IPS-15b (cell line): ENCODE data around the gene ZNF155.

Experiments used
- H3K27me3 ChIP-seq: one replicate; pipeline ENCODE4 v1.6.1; 2013; ENCODE audit warnings: low read length; ENCODE audit not compliant: control insufficient read depth, insufficient read depth
- H3K36me3 ChIP-seq: one replicate; pipeline ENCODE4 v1.6.1; 2013; ENCODE audit warnings: low read length; ENCODE audit not compliant: control insufficient read depth, insufficient read depth
- H3K4me1 ChIP-seq: one replicate; pipeline ENCODE4 v1.6.1; 2013; ENCODE audit warnings: mild to moderate bottlenecking, low read length; ENCODE audit not compliant: control insufficient read depth, insufficient read depth
- H3K4me3 ChIP-seq: one replicate; pipeline ENCODE4 v1.5.1; 2013; ENCODE audit warnings: low read depth, low read length
- H3K9ac ChIP-seq: one replicate; pipeline ENCODE4 v1.6.1; 2013; ENCODE audit warnings: low read depth, mild to moderate bottlenecking, low read length
- H3K9me3 ChIP-seq: one replicate; pipeline ENCODE4 v1.6.1; 2013; ENCODE audit warnings: mild to moderate bottlenecking, low read length; ENCODE audit not compliant: control insufficient read depth, insufficient read depth

Gene ZNF155

GRCh38 chr19:44010468-44010867 lies 26.5 kb downstream of the ZNF155 start:
- H3K27me3 ChIP-seq = no peaks in the 10 kb centered on the region
- no peak overlapping the region for H3K4me3 ChIP-seq
- H3K4me1 ChIP-seq = no peaks in the 10 kb centered on the region
- peaks cover 30% of the 10 kb centered on the region for H3K36me3 ChIP-seq
- peaks cover 2% of the 10 kb centered on the region for H3K9me3 ChIP-seq
- H3K9ac ChIP-seq = no peak overlapping the region

- peaks cover 3% of the 10 kb centered on the region for H3K27me3 ChIP-seq
- H3K36me3 ChIP-seq = no peaks in the 10 kb centered on the region
- H3K9ac ChIP-seq = no peak overlapping the region
- H3K4me1 ChIP-seq = no peaks in the 10 kb centered on the region
- H3K4me3 ChIP-seq = no peak overlapping the region
- H3K9me3 ChIP-seq = no peaks in the 10 kb centered on the region
Measured at GRCh38 chr19:44019498-44019897, 35.5 kb downstream of the ZNF155 start.

DNA sequence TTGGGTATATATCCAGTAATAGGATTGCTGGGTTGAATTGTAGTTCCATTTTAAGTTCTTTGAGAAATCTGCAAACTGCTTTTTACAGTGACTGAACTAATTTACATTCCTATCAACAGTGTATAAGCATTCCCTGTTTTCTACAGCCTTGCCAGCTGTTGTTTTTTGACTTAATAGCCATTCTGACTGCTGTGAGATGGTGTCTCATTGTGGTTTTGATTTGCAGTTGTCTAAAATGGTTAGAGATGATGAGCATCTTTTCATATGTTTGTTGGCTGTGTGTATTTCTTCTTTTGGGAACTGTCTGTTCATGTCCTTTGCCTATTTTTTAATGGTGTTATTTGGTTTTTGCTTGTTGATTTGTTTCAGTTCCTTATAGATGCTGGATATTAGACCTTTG lies 37.2 kb downstream of the ZNF155 start:
- Histone ChIP-seq H3K4me3 (no peak overlapping the region), H3K9ac (no peak overlapping the region), H3K27me3 (peaks cover 3% of the 10 kb centered on the region), H3K4me1 (peaks cover 3% of the 10 kb centered on the region), H3K9me3 (no peaks in the 10 kb centered on the region), H3K36me3 (no peaks in the 10 kb centered on the region)

- no peaks in the 10 kb centered on the region for H3K9me3 ChIP-seq
- H3K4me3 ChIP-seq = peak overlapping the region; percentile 98
- peaks cover 3% of the 10 kb centered on the region for H3K4me1 ChIP-seq
- peak overlapping the region; percentile 67 for H3K9ac ChIP-seq
- H3K27me3 ChIP-seq = peaks cover under 1% of the 10 kb centered on the region
- H3K36me3 ChIP-seq = no peaks in the 10 kb centered on the region
Measured at GRCh38 chr19:44024900-44025216, 40.9 kb downstream of the ZNF155 start.

GRCh38 chr19:44025217-44025936 lies 41.4 kb downstream of the ZNF155 start, which contains the start of gene ZNF222:
ZNF222 (plus strand) TSS chr19:44025379; CDS start chr19:44025437, 58 bp downstream.
- H3K27me3 ChIP-seq = no peaks in the 10 kb centered on the region
- H3K4me3 ChIP-seq = peak within 1 kb of the TSS; percentile 98
- H3K9ac ChIP-seq = peak within 1 kb of the TSS; percentile 67
- no peaks in the 10 kb centered on the region for H3K36me3 ChIP-seq
- H3K9me3 ChIP-seq = no peaks in the 10 kb centered on the region
- peaks cover 3% of the 10 kb centered on the region for H3K4me1 ChIP-seq

- Histone ChIP-seq H3K9me3 (no peaks in the 10 kb centered on the region), H3K27me3 (no peaks in the 10 kb centered on the region), H3K9ac (no peak overlapping the region), H3K4me1 (peaks cover 3% of the 10 kb centered on the region), H3K4me3 (no peak overlapping the region), H3K36me3 (peaks cover 2% of the 10 kb centered on the region)
Measured at GRCh38 chr19:44026622-44027021, 42.6 kb downstream of the ZNF155 start.

DNA sequence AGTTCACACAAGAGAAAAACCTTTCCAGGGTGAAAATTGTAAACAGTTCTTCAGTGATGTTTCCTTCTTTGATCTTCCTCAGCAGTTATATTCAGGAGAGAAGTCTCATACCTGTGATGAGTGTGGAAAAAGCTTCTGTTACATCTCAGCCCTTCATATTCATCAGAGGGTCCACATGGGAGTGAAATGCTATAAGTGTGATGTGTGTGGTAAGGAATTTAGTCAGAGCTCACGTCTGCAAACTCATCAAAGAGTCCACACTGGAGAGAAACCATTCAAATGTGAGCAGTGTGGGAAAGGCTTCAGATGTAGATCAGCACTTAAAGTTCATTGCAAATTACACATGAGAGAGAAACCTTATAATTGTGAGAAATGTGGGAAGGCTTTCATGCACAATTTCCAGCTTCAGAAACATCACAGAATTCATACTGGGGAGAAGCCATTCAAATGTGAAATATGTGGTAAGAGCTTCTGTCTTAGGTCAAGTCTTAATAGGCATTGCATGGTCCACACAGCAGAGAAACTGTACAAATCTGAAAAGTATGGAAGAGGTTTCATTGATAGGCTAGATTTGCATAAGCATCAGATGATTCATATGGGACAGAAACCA lies 48.1 kb downstream of the ZNF155 start:
- Histone ChIP-seq H3K36me3 (peaks cover 9% of the 10 kb centered on the region), H3K9me3 (peaks cover 6% of the 10 kb centered on the region), H3K27me3 (no peaks in the 10 kb centered on the region), H3K4me1 (no peaks in the 10 kb centered on the region), H3K9ac (no peak overlapping the region), H3K4me3 (no peak overlapping the region)

DNA sequence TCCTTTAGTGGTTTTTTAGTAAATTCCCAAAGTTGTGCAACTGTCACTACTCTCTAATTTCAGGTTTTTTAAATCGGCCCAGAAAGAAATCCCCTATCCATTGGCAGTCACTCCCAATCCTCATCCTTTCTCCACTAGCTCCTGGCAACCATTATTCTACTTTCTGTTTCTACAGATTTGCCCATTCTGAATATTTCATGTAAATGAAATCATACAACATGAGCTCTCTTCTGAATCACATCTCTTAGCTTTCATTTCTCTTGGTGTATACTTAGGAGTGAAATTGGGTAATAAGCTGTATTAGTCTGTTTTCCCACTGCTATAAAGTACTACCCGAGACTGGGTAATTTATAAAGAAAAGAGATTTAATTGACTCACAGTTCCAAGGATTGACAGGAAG lies 58.2 kb downstream of the ZNF155 start:
- Histone ChIP-seq H3K4me1 (no peaks in the 10 kb centered on the region), H3K36me3 (no peaks in the 10 kb centered on the region), H3K27me3 (peaks cover 4% of the 10 kb centered on the region), H3K9me3 (no peaks in the 10 kb centered on the region), H3K9ac (no peak overlapping the region), H3K4me3 (no peak overlapping the region)
